ENCODE measurements around the gene CRYZL1.
"Not testable (repeated sequence)": the region's sequence is repeated elsewhere in the genome, so short reads cannot be mapped to it uniquely, and the experiment has no call there.

The CRYZL1 gene

DNA sequence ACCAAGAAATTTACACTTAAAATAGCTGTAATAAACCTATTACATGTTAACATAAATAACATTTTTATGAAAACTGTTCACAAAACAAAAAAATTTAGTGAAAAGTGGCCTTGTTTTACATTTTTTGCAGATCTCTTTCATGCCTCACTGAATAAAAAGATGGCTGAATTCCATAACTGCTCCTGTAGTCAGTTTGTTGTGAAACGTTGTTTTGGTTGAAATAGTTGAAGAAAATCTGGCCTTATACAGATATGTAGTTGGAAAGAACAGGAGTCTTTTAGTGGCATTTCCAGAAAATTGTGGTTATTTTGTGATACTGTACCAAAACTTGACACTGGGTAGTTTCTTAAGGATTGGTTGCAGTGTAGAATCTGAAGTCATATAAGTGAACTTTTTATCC, 18.9 kb upstream of the CRYZL1 start:
- no peak for DNase-seq

DNA sequence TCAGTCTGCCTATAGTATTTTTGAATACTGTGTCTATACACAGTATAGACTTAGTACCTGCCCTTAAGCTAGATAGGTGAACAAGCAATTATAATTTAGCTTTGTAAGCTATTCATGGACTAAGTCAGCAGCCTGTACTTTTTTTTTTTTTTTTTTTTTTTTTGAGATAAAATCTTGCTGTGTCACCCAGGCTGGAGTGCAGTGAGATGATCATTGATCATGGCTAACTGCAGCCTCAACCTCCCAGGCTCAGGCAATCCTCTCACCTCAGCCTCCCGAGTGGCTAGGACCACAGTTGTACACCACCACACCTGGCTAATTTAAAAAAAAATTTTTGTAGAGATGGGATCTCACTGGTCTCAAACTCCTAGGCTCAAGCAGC, 18.0 kb upstream of the CRYZL1 start:
- DNase-seq = no peak

DNA sequence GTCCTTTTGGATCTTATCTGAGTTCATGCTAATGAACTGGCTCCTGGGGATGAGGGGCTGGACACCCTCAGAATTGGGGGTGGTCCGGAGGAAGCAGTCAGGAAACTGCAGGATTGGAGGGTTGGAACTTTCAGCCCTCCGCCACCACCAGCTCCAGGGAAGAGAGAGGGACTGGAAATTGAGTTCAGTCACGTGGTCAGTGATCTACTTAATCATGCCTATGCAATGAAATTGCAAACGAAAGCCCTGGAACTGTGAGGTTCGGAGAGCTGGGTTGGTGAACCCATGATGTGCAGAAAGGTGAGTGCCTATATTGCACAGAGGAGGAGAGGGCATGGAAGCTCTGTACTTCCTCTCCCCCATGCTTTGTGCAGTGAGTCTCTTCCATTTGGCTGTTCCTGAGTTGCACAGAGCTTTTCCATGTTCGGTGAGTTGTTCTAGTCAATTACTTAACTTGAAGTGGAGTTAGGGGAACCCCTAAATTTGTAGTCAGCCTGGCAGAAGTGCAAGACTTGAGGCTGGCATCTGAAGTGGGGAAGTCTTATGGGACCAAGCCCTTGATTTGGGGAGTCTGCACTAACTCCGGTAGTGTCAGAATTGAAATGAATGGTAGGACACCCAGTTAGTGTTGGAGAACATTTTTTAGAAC, 17.5 kb upstream of the CRYZL1 start:
- DNase-seq = no peak

DNA sequence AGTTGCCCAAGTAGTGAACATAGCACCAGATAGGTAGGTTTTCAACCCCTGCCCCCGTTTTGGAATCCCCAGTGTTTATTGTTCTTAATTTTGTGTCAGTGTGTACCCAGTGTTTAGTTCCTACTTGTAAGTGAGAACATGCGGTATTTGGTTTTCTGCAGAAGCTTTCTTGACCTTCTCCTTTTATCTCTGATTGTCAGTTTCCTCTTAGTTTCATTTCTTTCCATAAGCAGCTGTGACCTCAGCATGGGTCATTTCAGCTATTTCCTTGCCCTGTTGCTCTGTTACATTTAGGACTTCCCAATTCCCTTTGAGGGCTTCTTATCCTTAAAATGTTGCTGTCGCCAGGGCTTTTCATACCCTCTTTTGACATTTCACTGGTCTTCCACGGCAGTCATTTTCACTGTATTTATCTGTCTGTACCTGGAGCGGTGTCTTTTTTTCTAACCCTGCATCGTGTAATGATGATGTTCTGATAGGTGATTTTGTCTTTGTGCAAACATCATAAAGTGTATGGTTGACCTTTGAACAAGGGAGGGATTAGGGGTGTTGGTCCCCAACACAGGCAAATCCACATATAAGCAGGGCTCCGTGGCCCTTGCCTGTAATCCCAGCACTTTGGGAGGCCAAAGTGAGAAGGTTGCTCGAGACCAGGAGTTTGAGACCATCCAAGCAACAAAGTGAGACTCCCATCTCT, 15.7 kb upstream of the CRYZL1 start:
- DNase-seq = no peak

DNA sequence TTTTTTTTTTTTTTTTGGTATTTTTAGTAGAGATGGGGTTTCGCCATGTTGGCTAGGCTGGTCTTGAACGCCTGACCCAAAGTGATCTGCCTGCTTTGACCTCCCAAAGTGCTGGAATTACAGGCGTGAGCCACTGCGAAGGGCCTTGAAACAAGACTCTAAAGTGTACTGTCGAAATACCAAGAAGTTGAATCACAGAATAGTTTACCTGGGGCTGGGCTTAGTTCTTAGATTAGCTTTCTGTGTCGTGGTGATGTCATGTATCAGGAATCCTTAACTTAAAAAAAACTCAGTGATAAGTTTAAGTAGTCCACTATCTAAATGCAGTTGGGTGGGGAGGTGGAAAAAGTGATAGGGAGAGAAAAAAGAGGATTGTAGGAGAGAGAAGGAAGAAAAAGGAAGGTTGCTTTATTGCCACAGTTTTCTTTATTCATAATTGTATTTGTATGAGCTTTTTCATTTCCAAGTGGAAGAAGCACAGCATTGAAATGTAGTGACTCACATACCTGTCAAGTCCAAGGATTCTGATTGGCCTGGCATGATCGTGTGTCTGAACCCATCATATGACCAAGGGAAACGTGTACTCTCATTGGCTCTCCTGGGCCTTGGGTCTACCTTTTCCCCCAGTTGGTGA, 14.2 kb upstream of the CRYZL1 start:
- DNase-seq = no peak

DNA sequence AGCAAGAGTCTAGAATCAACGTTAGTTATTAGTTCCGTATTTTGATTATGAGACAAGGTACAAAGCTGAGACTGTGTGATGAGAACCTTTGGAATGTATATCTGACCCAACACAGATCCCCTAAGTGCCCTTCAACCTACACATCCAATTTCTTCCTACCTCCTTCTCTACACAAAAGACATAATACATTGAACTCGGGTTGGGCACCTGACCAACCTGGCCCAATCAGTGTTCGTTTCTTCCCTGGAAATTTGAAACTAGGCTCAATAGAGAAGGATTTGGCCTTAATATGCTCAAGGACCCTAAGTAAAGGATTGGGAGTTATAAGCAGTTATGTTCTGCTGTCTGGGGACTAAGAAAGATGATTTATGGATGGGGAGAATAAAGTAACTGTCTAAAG, 12.9 kb upstream of the CRYZL1 start:
- no peak for DNase-seq

DNA sequence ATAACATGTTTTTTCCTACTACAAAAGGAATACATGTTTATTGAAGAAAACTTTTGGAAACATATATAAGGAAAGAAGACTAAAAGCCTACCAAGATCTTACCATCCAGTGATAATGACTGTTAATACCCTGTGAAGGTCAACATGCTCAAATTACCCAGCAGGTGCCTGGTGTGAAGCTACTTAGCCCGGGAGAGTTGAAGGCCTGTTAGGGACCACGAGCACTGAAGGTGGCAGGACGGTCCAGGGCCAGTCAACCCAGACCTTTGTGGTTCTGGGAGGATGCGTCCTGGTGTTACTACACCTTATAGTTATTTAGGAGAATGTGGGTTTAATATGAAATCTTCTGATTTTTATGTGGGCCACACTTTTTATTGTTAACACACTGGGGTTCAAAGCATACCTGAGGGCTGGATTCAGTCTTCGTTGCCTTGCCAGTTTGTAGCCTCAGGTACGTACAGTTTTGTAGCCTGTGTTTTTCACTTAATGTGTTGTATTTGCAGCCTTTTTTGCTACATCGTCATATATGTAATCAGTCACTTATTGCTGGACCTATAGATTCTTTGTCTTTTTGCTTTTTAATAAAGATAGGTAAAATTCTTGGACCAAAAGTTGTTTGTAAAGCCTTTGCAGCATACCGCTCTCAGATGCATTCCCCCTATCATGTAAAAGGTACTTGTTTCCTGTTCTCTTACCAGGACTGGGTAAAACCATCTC, 10.6 kb upstream of the CRYZL1 start:
- DNase-seq = no peak

DNA sequence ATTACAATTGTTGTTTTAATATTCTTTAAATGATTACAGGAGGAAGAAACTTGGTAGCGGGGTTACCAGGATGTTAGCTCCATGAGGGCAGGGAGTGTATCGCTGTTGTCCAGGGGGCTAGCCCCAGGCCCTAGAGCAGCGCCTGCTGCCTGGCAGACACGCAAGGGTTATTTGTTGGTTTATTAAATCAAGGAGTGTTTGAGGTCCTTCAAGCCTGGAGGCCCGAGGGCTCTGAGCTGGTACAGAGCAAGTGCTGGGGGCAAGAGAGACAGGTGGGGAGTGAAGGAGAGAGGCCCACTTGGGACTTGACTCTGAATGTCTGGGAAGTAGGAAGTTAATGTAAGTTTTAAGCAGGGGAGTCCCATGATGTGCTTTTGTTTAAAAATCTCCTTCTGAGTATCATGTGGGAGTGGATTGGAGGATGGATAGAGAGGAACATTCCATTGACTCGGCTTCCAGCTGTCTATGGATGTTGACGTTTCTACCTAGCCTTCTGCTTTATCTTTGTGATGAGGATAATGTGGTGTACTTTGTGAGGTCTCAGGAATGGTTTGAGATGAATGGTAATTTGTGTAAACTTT, 9.5 kb upstream of the CRYZL1 start:
- DNase-seq = no peak

DNA sequence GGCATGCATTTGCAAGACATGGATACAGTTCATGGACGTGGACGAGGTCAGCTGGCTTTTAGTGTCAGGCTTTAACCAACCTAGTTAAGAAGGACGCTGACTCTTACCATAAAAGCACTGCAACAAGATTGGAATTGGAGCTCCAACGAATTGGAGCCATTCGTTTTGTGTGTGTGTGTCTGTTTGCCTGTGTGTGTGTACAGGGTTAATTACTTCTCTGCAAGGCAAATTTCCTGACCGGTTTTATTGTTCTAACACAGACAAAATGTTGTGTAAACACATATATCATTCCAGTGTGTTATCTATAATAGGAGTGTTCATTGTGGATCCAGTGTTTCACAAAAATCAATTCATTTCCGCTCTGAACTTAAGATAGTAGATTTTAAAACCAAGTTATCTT, 8.7 kb upstream of the CRYZL1 start:
- DNase-seq = no peak

DNA sequence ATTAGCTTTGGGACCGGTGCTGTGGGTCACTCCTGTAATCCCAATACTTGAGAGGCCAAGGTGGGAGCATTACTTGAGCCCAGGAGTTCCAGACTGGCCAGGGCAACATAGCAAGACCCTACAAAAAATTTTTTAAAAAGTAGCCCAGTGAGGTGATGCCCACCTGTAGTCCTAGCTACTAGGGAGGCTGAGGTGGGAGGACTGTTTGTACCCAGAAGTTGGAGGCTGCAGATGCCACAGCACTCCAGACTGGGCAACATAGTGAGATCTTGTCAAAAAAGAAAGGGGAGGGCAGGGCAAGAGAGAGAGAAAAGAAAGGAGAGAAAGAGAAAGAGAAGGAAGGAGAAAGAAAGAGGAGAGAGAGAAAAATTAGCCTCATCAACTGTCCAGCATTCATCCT, 7.0 kb upstream of the CRYZL1 start:
- DNase-seq = no peak

DNA sequence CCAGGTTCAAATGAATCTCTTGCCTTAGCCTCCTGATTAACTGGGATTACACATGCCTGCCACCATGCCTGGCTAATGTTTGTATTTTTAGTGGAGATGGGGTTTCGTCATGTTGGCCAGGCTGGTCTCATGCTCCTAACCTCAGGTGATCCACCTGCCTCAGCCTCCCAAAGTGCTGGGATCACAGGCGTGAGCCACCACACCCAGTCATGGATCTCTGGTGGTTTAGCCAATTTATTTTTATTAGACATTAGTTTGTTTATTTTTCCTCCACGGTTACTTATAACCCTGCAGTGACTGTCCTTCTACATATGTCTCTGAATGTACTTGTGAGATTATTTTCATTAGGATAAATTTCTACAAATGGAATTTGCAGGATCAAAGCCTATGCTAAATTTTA, 6.0 kb upstream of the CRYZL1 start:
- no peak for DNase-seq

DNA sequence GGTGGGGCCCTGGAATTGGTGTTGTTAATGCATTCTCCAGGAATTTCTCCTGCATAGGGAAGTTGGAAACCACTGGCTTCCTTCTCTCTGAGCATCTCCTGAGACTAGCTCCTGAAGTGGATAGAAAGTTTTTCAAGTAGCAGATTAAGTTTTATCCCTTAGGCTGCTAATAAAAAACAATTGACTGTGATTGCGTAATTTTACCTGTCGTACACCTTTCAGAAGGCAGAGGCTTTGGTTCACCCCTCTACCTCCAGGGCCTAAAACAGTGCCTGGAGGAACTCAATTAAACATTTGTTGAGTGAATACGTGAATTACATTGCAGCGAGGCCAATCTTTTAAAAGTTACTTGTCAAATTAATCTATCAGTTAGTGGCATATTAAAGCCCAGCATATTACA, 4.2 kb upstream of the CRYZL1 start:
- DNase-seq = no peak

DNA sequence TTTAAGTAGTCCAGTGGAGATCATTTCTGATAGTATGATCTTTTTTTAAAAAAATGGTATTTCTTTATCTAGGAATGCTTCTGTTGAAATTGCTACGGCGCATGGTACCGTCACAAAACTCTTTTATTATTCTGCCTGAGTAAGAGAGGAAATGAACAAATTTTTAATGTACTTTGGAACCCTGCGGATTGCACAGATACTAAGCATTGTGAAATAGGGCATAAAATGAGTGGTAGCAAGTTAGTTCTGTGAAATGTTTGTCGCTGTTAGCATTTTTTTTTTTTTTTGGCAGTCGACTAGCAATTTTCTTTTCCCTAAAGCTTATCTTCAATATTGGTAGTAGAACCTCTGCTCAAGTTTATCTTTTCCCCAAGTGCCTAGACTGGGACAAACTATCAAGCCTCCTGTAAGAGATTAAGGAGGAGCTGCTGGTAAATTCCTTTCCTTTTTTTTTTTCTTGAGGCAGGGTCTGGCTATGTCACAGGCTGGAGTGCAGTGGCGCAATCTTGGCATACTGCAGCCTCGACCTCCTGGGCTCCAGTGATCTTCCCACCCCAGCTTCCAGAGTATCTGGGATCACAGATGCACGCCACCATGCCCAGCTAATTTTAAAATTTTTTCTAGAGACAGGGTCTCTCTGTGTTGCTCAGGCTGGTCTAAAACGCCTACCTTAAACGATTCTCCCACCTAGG, 3.0 kb upstream of the CRYZL1 start:
- no peak for DNase-seq

DNA sequence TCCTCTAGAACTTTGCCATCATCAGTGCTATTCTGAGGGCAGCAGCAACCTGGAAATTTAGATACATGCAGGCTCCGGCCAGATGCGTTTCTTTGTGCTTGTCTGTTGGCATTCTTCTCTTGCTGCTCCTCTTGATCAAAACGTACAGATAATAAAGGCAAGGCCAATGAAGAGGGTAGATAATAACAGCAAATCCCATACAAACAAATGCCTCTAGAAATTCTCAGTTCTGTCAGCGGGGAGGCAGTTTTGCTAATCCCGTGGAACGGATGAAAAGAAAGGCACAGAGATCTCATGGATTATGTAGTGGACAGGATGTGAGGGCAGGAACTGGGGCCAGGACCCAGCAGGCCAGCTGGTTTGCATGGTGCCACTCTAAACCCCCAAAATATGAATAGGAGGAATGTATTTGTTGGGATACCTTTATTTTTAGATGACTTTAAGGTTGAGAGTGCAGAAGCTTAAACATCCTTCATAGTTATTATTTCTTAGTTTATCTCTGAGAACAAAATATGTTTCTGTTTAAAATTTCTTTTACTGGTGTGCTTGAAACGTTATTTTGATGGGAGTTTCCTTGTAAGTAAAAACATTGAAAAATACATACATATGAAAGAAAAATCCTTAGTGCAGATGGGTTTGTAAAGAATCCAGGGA, 2.2 kb upstream of the CRYZL1 start:
- no peak for DNase-seq

DNA sequence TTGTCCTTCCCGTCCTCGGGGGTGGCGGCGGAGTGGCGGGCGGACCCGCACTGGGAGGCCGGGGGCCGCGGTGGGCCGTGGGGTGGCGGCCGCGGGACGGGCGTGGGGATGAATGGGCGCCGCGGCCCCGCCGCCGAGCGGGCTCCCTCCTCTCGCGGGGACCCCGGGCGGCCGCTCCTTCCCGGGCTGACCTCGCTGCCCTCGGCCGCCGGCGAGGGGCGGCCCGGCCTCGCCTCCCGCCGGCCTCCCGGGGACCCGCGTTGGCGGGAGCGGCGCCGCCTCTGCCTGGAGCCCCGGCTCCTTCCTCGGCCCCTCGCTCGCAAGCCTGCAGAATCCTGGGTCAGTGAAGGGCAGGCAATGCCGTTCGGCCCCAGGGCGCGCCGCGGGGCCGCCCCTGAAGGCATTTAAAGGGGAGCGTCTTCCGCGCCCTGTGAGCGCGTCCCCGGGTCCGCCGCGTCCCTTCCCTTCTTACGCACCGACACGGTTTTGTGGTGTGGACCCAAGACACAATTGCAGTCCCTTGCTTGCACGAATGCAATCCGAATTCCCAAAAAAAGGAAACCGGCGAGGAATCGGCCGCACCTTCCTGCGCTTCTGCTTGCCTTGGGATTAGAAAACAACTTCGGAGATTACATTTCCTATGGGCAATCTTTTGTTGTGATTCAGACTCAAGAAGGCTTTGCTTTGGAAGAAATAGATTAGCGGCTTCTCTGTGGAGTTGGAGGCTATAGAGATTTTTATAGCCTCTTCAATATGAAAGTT, 1.5 kb upstream of the CRYZL1 start:
- DNase-seq = peak in 2 of 4 experiments; percentile 2 to 7

DNA sequence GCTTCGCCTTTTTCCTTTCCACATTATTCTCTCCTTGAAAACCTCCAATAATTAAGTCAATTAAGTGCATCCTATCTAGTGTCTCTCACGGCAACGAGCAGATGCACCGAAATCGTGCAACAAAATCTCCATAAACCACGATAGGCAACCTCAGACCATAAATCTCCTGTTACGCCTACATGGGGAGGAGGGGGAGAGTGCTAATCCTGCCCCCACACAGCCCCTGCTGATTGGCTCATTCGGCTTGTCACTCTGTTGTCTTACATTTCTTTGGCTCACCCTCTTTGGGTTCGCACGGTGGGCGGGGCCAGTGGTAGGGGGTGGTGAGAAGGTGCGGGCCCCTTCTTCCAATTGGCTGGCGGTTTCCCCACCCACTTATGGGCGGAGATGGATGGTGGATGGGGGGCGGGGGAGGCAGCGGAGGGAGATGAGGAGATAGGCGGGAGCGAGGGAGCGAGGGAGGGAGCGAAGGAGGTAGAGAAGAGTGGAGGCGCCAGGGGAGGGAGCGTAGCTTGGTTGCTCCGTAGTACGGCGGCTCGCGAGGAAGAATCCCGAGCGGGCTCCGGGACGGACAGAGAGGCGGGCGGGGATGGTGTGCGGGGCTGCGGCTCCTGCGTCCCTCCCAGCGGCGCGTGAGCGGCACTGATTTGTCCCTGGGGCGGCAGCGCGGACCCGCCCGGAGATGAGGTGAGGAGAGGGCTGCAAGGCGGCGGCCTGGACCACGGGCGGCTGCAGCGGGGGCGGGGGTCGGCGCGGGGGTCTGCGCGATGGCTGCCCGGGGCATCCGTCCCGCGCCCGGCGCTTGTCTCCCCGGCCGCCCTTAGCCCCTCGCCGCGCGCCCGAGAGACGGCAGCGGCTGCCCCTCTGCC, 720 bp upstream of the CRYZL1 start, which contains the start of gene ITSN1:
ITSN1 (plus strand) TSS at position 475 of the 869 bp plus-strand sequence. CDS start 76,328 bp downstream, outside the sequence.
- DNase-seq = peak; percentile 98 to 99 (median 99)

DNA sequence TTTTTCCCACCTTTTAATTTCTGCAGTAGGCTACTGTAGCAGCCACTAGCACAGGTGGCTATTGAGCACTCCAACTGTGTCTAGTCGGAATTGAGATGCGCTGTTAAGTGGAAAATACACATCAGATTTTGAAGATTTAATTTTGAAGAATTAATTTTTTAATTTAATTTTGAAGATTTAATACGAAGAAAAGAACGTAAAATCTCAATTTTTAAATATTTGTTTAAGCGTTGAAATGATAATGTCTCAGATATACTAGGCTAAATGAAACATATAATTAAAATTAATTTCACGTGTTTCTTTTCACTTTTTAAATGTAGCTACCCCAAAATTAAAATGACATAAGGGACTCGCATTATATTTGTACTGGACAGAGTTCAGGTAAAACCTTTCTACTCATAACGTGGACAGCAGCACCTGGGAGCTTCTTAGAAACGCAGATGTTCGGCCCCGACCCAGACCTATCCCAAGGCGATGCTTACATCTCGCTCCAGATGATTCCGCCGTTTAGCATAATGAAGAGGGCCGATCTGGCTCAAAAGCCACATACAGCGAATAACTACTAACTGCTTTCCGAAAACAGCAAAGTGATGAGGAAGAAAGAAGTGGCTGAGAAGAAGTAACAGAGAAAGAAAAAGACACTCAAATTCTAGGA, 717 bp downstream of the CRYZL1 start:
- no peak for DNase-seq

DNA sequence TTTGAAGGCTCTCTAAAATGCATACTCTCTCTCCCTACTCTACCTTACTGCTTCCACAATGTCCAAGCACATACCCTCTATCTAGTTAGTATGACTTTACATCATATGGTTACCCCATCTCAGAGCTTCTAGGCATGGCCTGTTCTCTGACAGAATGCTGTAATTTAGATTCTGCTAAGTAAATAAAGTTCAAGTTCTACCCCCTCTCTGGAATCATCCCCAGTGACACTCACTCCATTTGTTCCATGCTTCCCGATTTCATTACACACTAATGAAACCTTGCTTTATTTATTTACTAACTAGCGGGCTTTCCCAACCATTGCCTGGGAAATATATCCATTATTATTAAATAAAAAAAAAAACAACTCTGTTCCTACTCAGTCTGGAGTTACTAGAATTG, 7.3 kb downstream of the CRYZL1 start:
- no peak for DNase-seq

DNA sequence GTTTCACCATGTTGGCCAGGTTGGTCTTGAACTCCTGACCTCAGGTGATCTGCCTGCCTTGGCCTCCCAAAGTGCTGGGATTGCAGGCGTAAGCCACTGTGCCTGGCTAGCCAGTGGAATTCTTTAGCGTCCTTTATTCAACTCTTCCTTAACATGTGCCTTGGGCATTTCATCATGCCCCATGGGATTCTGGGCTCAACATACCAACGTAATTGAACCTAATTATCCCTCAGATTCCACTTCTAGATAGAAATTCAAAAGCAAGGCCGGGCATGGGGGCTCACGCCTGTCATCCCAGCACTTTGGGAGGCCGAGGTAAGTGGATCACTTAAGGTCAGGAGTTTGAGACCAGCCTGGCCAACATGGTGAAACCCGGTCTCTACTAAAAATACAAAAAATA, 15.4 kb downstream of the CRYZL1 start:
- not testable (repeated sequence) for DNase-seq

DNA sequence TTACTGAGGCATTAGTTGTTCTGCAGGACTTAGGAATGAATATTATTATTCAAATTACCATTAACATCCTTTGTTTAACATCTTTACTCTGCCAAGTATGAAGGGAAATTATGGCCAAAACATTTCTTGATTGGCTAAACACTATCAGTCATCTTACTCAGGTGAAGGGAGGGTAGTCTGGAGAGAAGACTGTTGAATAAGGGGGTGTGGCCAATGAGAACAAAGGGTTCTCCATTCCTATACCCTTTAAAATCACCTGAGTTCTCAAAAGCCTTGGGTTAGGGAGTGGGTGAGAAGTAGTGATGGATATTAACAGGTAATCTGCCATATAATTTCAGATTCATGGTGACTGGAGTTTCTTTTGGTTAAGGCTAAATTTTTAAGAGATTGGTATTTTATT, 19.3 kb downstream of the CRYZL1 start:
- no peak for DNase-seq

Measured in activated CD4-positive, CD25-positive, alpha-beta regulatory T cell (primary cell).